GM12892 (cell line): ENCODE data around the gene CDH4.

Experiments
- POLR2A ChIP-seq: IDR thresholded peaks from 2 replicates; pipeline ENCODE4 v1.6.1; 2011; ENCODE audit warnings: low read depth, low read length, control low read depth
- POLR2AphosphoS5 ChIP-seq: IDR thresholded peaks from 2 replicates; pipeline ENCODE4 v1.6.1; 2011; ENCODE audit warnings: low read depth, low read length, control low read depth
- TAF1 ChIP-seq: IDR thresholded peaks from 2 replicates; pipeline ENCODE4 v1.6.1; 2011; ENCODE audit warnings: low read depth, mild to moderate bottlenecking, control low read depth, low read length, borderline replicate concordance

- TF ChIP-seq TAF1 (no peak), POLR2A (no peak), POLR2AphosphoS5 (no peak)
Measured at GRCh38 chr20:61621852-61622251, 369.8 kb downstream of the CDH4 start.
